Left ventricle myocardium inferior (tissue), 1 donor: ENCODE data around the gene PLOD3. TPM values are rescaled to one million over a fixed set of nuclear protein-coding genes. Genes with fewer than 3 reads are reported as not detected.

ENCODE experiments used
- DNase-seq: peaks from one replicate; pipeline ENCODE4 v3.0.0-alpha.2; 2020
- H3K27ac ChIP-seq: fragments of 200-600 bp; replicated peaks from 2 replicates; pipeline ENCODE4 v1.8.0; 2021
- H3K27me3 ChIP-seq: fragments of 200-600 bp; 2 replicates; pipeline ENCODE4 v1.8.0; 2021; ENCODE audit warnings: low read depth
- H3K36me3 ChIP-seq: fragments of 200-600 bp; 2 replicates; pipeline ENCODE4 v1.8.0; 2021
- H3K4me1 ChIP-seq: fragments of 200-600 bp; 2 replicates; pipeline ENCODE4 v1.8.0; 2021
- H3K4me3 ChIP-seq: fragments of 200-600 bp; 2 replicates; pipeline ENCODE4 v1.8.0; 2021; ENCODE audit warnings: mild to moderate bottlenecking, moderate library complexity
- H3K9me3 ChIP-seq: fragments of 200-600 bp; replicated peaks from 2 replicates; pipeline ENCODE4 v1.8.0; 2021
- CTCF ChIP-seq: fragments of 200-600 bp; IDR thresholded peaks from 2 replicates; pipeline ENCODE4 v1.8.0; 2021; ENCODE audit warnings: antibody characterized with exemption, mild to moderate bottlenecking, borderline replicate concordance
- intact Hi-C: fragments of 100-400 bp; cut with micrococcal nuclease; formaldehyde crosslinking; loops from one replicate; pipeline ENCODE4 v1.11.0; 2022
- microRNA-seq: library from miRNA; unstranded; fragments of <30 nt; microRNA quantifications from one replicate; pipeline ENCODE4 v1.2.0, GENCODE V29; 2020
- total RNA-seq: library from RNA; stranded (reverse); fragmentation: NEBNext Ultra II Directional; extraction: Animal tissue kit (Norgen Biotek cat#: 25700); gene quantifications from one replicate; pipeline ENCODE4 v1.2.1, GENCODE V29; 2021
- donor health status: DM: no; HTN: yes; CAD: no; lungs with severe emphysema.

Gene PLOD3
- total RNA-seq, 1 donor from 2014 or later: 38.7 TPM

DNA sequence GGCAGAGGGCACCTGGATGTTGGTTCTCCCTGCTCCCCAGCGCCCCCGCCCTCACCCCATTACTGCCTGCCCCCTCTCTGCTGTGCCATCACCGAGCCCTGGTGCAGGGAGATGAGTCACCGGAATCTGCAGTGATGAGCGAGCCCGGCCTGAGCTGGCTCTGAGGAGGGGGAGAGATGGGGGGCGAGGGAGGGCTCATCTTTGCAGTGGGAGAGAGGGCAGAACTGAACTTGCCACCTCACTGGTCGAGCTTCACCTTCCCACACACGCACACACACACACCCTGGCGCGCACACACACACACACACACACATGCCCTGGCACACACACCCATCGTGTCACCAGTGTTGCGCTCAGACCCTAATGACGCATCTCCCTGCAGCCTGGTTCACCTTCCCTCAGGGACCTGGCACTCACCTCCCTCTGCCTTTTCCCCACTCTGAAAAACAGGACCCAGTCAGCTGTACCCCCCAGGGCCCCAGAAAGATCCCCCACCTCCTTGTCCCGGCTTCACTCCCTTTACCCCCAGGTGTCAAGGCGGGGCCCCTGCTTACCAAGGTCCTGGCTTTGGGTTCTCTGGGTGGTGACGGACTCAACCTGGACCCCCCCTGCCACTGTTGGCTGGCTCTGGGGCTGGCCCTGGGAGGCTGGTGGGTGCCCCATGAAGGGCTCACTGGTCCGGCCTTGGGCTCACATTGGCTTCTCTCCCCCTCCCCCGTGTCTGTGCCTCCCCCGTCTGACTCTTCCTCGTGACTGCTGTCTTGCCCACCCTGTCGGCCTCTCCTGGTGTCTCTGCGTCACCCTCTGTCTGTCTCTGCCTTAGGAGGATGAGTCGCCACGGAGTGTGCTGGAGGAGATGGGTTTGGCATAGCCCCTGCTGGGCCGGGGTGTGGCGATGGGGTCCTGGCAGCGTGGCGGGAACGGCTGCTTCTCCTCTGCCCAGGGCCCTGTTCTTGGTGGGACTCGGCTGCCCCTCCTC, 57.4 kb downstream of the PLOD3 start:
- intact Hi-C loops: no loop called here
- peaks cover 58% of the 10 kb centered on the region for H3K27me3 ChIP-seq
- no peak for TF ChIP-seq CTCF
- H3K4me1 ChIP-seq: peaks cover 36% of the 10 kb centered on the region
- peaks cover 35% of the 10 kb centered on the region for H3K36me3 ChIP-seq
- H3K27ac ChIP-seq: no peak overlapping the region
- H3K9me3 ChIP-seq: no peaks in the 10 kb centered on the region
- no peak overlapping the region for H3K4me3 ChIP-seq
- DNase-seq: no peak

DNA sequence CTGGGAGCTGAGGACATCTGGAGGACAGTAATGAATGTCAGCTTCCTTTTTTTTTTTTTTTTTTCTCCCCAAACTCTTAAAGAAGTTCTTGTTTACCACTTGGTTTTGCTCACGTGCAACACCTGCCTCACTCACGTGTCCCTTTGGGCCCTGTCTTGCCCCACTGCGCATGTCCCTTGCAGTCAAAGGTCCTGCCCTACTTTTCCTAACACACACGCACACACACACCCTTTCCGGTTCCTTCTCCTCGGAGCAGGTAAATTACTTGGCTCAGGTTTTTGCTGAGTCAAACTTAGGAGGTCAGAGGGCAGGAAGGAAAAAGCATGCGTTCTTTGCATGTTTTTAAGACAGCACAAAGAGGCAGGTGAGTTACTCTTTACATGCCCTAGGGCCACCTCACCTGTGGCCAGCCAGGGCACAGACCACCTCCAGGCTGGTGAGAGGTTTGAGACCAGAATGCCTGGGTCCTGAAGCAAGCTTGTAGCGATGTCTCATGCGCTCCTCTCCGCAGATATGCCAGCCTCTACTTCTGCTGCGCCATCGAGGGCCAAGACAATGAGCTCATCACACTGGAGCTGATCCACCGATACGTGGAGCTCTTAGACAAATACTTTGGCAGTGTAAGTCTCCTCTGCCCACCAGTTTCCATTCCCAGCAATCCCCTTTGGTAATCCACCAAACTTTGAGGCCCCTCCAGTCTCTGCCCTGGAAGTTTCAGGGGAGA, 60.4 kb downstream of the PLOD3 start:
- TF ChIP-seq CTCF: no peak
- Histone ChIP-seq H3K9me3 (no peaks in the 10 kb centered on the region), H3K27ac (no peak overlapping the region), H3K4me3 (no peak overlapping the region), H3K4me1 (peaks cover 18% of the 10 kb centered on the region), H3K27me3 (peaks cover 28% of the 10 kb centered on the region), H3K36me3 (peaks cover 35% of the 10 kb centered on the region)
- intact Hi-C loops: no loop called here
- DNase-seq: no peak

GRCh38 chr7:101156277-101156676, 61.1 kb downstream of the PLOD3 start:
- Histone ChIP-seq H3K4me1 (peaks cover 18% of the 10 kb centered on the region), H3K27me3 (peaks cover 21% of the 10 kb centered on the region), H3K27ac (no peak overlapping the region), H3K4me3 (no peak overlapping the region), H3K9me3 (no peaks in the 10 kb centered on the region), H3K36me3 (peaks cover 35% of the 10 kb centered on the region)
- intact Hi-C loops: no loop called here
- no peak for DNase-seq
- TF ChIP-seq CTCF: no peak

Small RNAs within 50 kb of the gene (microRNA-seq; reads per million reads assigned to microRNA genes)
- gene MIR4653: not detected

Other genes with a start within 250 kb of the PLOD3 start
- gene MUC12, start 248.0 kb downstream of the PLOD3 start, total RNA-seq: 0.30 TPM
- not detected for gene MUC17, start 197.5 kb downstream of the PLOD3 start, total RNA-seq
- 17.0 TPM for gene TRIM56, start 132.1 kb downstream of the PLOD3 start, total RNA-seq
- gene SERPINE1, start 90.5 kb downstream of the PLOD3 start, total RNA-seq: 4.3 TPM
- 10.7 TPM for gene AP1S1, start 63.1 kb downstream of the PLOD3 start, total RNA-seq
- gene VGF, start 52.0 kb downstream of the PLOD3 start, total RNA-seq: not detected
- not detected for gene NAT16, start 37.3 kb downstream of the PLOD3 start, total RNA-seq
- gene MOGAT3, start 16.5 kb downstream of the PLOD3 start, total RNA-seq: not detected
- 56.9 TPM for gene ZNHIT1, start 584 bp upstream of the PLOD3 start, total RNA-seq
- gene CLDN15, start 20.2 kb upstream of the PLOD3 start, total RNA-seq: 2.2 TPM
- 322 TPM for gene FIS1, start 27.5 kb upstream of the PLOD3 start, total RNA-seq
- gene IFT22, start 104.2 kb upstream of the PLOD3 start, total RNA-seq: 32.0 TPM
- gene COL26A1, start 145.3 kb upstream of the PLOD3 start, total RNA-seq: not detected